ENCODE results near the gene TSPAN6.

DNA sequence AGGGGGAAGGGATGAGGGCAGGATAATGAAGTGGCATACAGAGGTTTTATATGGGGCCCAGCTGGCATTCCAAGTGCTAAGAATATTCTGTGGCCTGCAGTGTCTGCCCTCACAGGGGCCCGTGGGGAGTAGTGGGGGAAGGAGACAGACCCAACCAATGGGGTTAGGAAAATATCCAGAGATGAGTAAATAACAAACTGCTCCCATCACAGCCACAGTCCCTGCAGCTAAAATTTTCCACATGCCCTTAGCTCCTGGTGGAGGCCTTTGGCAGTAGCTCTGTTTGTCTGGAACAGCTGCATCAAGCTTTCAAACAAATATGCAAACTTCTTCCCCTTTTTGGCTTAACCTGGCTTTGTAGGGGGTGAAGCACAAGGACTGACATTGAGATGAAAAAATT, 10.5 kb upstream of the TSPAN6 start:
- no peak for TF ChIP-seq TAF1 (IDR thresholded peaks at IDR 0.05; ENCODE audit: low read depth, low read length)
- TF ChIP-seq POLR2A (IDR thresholded peaks at IDR 0.05; ENCODE audit: low read depth, low read length) = no peak
- no peak for TF ChIP-seq POLR2AphosphoS5 (IDR thresholded peaks at IDR 0.05; ENCODE audit: low read depth, low read length)
- TF ChIP-seq SPI1 (IDR thresholded peaks at IDR 0.05; ENCODE audit: low read depth, low read length) = no peak
- no peak for TF ChIP-seq POU2F2 (IDR thresholded peaks at IDR 0.05; ENCODE audit: low read depth, low read length)
